ENCODE results near the gene CAPZB. TPM values are rescaled to one million over a fixed set of nuclear protein-coding genes. Genes with fewer than 3 reads are reported as not detected.

Gene CAPZB
- total and polyA plus RNA-seq, 2 of the 4 experiments (the other 2 are of a cell fraction), result 216 to 304 TPM

- CTCF ChIA-PET, result interaction anchor here (1.3 kb wide), 1 partner anchor 16 kb away, joined by 7 read pairs; no protein-coding TSS in a partner anchor
- Histone ChIP-seq H3K4me2 (ENCODE audit: low read depth, low read length) (no peak overlapping the region), H2BK15ac (ENCODE audit: low read depth, low read length) (no peak overlapping the region), H2AK5ac (ENCODE audit: low read depth, low read length) (no peak overlapping the region), H2BK5ac (ENCODE audit: low read depth, low read length, poor library complexity, severe bottlenecking) (no peak overlapping the region), H4K91ac (ENCODE audit: insufficient read depth, low read depth, low read length) (no peak overlapping the region), H2BK20ac (ENCODE audit: low read depth, low read length) (no peak overlapping the region), H3K9ac (ENCODE audit: low read depth, low read length) (no peak overlapping the region), H2BK120ac (ENCODE audit: low read depth, low read length) (no peak overlapping the region), H3K14ac (replicated peaks; ENCODE audit: low read depth, low read length) (no peak overlapping the region), H3K36me3 (ENCODE audit: control insufficient read depth, insufficient read depth, low read length) (peaks cover 76% of the 10 kb centered on the region), H3K27me3 (ENCODE audit: control insufficient read depth, insufficient read depth, low read length) (no peaks in the 10 kb centered on the region), H3K4ac (ENCODE audit: low read depth, low read length) (no peak overlapping the region), H3K27ac (ENCODE audit: insufficient read depth, low read length) (no peak overlapping the region), H3K4me3 (ENCODE audit: insufficient read depth, low read depth, low read length) (no peak overlapping the region), H4K8ac (ENCODE audit: low read depth in 2 of 2, low read length in 2 of 2) (no peak overlapping the region), H4K5ac (ENCODE audit: low read depth, low read length) (no peak overlapping the region), H3K9me3 (ENCODE audit: control insufficient read depth, insufficient read depth, low read length) (no peaks in the 10 kb centered on the region), H3K56ac (ENCODE audit: extremely low read depth, insufficient read depth, low read length) (no peak overlapping the region), H2AFZ (replicated peaks; ENCODE audit: low read length, poor library complexity) (no peak overlapping the region), H4K20me1 (ENCODE audit: insufficient read depth, low read length) (peaks cover 56% of the 10 kb centered on the region), H3K23ac (ENCODE audit: low read depth, low read length) (no peak overlapping the region), H3K4me1 (ENCODE audit: control insufficient read depth, insufficient read depth, low read length) (no peaks in the 10 kb centered on the region), H2AK9ac (replicated peaks; ENCODE audit: low read depth, low read length, poor library complexity) (no peak overlapping the region), H3K9me1 (ENCODE audit: insufficient read depth, low read length) (peaks cover 19% of the 10 kb centered on the region), H3K79me1 (ENCODE audit: low read depth in 1 of 2, low read length in 2 of 2) (peaks cover 47 to 91% of the 10 kb centered on the region in 2 experiments), H3K18ac (ENCODE audit: low read depth, low read length) (no peak overlapping the region)
- TF ChIP-seq, protein P1, sequence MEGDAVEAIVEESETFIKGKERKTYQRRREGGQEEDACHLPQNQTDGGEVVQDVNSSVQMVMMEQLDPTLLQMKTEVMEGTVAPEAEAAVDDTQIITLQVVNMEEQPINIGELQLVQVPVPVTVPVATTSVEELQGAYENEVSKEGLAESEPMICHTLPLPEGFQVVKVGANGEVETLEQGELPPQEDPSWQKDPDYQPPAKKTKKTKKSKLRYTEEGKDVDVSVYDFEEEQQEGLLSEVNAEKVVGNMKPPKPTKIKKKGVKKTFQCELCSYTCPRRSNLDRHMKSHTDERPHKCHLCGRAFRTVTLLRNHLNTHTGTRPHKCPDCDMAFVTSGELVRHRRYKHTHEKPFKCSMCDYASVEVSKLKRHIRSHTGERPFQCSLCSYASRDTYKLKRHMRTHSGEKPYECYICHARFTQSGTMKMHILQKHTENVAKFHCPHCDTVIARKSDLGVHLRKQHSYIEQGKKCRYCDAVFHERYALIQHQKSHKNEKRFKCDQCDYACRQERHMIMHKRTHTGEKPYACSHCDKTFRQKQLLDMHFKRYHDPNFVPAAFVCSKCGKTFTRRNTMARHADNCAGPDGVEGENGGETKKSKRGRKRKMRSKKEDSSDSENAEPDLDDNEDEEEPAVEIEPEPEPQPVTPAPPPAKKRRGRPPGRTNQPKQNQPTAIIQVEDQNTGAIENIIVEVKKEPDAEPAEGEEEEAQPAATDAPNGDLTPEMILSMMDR (conservative IDR thresholded peaks at IDR 0.05; ENCODE audit: low read depth, low read length), result no peak
- TF ChIP-seq CEBPB (IDR thresholded peaks at IDR 0.05; ENCODE audit: low read depth, low read length) (no peak), FOS (IDR thresholded peaks at IDR 0.05; ENCODE audit: low read depth, low read length) (no peak), RCOR1 (IDR thresholded peaks at IDR 0.05; ENCODE audit: insufficient replicate concordance, low read length) (no peak), BHLHE40 (IDR thresholded peaks at IDR 0.05; ENCODE audit: low read depth, low read length) (no peak)
- BruUV-seq (replicated peaks), result no TSS peak
- POLR2A ChIA-PET (ENCODE audit: unreplicated experiment), result no interaction called here
- dilution Hi-C loops (cut with HindIII; ENCODE audit: low sequenced_read_pairs, unreplicated experiment) (no loop called here), in situ Hi-C loops (cut with MboI; ENCODE audit: low sequenced_read_pairs) (no loop called here), intact Hi-C loops (cut with micrococcal nuclease) (no loop called here)
- no peak for DNase-seq
- no CpG with 5 or more reads among the region's 8 CpGs for WGBS, 2 experiments (ENCODE audit: extremely low coverage in 2 of 2, insufficient read length in 1 of 2)
- ATAC-seq (ENCODE audit: low read depth), result no peak
These were observed 110.4 kb downstream of the CAPZB start for GRCh38 chr1:19374926-19375325.
